HG03442 (cell line): ENCODE data around the gene DAPK1.
"Not testable (repeated sequence)": the region's sequence is repeated elsewhere in the genome, so short reads cannot be mapped to it uniquely, and the experiment has no call there.

ENCODE experiments used
- ATAC-seq: cut with Tn5 transposase; IDR thresholded peaks from one replicate; pipeline ENCODE4 v1.9.1; 2021; ENCODE audit warnings: mild to moderate bottlenecking, moderate library complexity; ENCODE audit not compliant: unreplicated experiment

The DAPK1 gene

DNA sequence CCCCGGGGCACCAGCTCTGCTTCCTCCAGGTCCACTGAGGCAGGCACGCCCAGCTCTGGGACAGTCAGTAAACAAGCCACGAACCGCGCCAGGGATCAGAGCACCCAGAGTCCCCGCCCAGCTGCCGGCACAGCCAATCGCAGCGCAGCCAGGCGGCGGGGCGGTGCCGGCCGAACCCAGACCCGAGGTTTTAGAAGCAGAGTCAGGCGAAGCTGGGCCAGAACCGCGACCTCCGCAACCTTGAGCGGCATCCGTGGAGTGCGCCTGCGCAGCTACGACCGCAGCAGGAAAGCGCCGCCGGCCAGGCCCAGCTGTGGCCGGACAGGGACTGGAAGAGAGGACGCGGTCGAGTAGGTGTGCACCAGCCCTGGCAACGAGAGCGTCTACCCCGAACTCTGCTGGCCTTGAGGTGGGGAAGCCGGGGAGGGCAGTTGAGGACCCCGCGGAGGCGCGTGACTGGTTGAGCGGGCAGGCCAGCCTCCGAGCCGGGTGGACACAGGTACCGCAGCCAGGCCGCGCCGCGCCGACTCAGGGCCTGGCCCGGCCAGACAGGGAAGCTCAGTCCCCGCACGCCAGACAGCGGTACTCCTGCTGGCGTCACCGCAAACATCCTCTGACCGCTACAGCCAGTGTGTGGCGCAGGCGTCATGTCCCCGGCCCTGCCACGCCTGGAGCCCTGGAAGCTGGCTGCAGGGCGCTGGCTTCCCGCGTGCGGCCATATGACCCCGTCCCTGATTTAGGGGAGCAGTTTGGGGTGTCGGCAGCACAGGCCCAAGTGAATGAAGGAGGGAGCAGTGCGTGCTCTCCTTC lies 228.4 kb downstream of the DAPK1 start, which contains the start of gene CTSL:
CTSL (plus strand) TSS at position 220 of the 810 bp plus-strand sequence. CDS start 1,485 bp downstream, outside the sequence.
- ATAC-seq, result no peak

DNA sequence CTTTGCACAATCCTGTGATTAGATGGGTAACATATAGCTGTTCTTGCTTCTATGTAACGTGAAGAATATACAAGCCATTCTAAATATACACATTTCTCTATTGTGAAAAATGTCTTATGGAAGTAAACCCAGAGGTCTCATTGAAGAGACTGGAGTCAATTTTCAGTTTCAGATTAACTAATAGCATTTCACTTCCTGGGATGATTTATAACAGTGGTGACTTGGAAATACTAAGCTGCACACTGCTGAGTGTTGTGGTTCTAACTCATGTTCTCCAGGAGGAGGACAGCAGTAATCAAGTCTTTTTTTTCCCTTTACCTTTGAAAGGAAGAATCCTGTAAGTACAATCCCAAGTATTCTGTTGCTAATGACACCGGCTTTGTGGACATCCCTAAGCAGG lies 231.6 kb downstream of the DAPK1 start:
- no peak for ATAC-seq

DNA sequence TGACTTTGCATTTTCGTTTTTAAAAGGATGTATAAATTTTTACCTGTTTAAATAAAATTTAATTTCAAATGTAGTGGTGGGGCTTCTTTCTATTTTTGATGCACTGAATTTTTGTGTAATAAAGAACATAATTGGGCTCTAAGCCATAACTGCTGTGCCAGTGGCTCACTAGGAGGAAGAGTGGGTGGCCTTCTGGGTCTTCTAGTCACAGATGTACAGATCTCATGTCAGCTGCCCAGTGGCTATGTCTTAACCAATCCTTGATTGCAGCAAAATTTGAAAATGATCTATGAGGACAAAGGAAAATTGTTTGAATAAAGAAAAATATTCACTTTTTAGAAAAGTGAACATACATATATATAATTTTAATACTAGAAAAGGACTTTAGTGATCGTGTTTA lies 233.7 kb downstream of the DAPK1 start:
- no peak for ATAC-seq

DNA sequence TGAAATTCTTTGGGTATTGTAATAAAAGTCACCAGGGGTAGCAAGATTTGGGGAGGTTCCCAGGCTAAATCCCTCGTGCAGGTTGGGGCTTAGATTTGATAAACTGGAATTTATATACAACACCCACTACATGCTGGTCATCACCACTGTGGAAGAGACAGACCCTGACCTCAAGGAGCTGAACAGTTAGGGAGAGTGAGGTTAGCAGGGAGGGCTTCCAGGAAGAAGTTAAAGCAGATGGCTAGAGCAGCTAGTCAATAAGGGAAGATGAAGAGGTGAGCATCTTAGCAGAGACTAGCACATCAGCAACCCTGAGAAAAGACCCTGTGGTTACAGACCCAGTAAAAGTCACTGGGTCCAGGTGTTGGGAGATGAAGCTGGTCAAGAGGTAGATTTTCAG lies 234.7 kb downstream of the DAPK1 start:
- no peak for ATAC-seq

DNA sequence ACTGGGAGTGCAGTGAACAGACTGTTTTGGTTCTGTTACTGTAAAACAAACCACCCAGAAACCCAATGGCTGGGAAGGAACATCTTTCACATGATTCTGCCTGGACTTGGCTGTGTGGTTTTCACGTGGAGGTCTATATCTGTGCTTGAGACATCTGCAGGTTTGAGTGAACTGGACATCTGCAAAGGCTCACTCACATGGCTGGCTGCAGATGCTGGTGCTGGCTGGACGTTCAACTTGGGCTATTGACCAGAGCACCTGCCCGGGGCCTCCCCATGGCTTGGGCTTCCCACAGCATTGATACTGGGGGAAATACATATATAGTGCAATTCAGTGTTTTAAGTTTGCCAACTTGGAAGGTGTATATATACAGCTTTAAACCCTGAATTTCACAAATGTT lies 235.1 kb downstream of the DAPK1 start:
- no peak for ATAC-seq

DNA sequence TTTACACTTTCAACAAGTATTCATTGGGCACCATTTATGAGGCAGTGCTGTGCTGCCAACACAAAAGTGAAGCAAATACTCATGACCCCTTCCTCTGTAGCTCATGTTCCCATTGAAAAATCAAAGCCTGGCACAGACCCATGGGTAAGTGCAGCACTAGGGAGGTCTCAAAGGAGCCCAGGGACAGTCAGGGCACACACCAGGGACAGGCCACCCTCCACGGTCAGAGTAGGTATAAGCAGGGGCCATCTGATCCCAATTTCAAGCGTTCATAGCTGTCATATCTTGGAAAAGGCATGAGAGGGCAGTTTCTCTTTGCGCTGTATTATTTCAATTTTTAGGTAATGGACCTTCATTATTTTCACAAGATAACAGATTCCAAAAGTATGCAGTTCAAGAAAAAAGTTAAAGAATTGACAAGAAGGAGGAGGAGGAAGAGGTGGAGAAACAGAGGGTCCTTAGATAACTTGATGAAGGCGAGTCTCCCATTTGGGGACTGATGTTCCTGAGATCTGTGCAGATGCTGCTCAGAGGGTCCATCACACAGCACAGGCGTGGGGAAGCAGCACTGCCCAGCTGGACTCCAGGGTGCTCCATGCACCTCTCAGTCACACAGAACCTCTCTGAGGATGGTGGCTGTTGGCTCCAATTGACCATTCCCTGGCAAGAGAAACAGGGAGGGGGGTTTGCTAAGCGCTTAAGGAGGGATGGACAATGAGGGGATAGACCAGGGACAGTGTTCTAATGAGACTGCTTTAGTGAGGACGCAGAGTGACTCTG lies 235.8 kb downstream of the DAPK1 start:
- no peak for ATAC-seq

DNA sequence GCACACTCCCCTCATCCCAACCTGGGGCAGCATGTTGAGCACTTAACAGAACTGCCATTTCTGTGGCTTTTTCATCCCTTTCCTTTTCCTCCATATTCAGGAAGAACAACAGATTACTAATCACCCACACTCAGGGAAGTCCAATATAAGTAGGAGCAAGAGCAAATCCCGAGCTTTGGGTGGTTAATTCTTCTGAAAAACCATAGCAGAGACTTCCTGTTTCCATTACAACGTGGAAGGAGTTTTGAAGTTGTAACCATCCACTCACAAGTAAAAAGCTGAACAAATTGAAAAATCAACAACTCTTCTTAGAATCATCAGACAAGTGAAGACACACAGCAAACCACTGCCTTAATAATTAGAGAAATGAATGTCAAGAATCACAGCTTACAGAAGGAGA lies 236.4 kb downstream of the DAPK1 start:
- ATAC-seq, result no peak

DNA sequence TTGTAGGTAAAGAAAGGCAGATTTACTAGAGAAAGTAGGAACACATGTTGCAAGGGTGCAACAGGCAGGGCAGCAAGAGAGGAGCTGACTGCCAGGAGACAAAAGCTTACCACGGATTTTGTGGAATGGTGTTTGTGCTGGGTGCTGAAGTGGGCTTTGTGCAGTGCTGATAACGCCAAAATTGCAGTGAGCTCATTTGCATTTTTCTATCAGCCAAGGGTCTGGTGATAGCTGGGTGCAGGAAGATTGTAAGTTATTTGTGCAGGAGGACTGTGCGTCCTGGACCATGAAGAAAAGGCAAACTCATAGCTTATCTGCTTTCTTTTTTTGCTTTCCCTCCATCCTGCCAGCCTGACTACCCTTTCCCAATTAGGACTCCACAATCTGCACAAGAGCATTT lies 241.9 kb downstream of the DAPK1 start:
- ATAC-seq, result no peak

DNA sequence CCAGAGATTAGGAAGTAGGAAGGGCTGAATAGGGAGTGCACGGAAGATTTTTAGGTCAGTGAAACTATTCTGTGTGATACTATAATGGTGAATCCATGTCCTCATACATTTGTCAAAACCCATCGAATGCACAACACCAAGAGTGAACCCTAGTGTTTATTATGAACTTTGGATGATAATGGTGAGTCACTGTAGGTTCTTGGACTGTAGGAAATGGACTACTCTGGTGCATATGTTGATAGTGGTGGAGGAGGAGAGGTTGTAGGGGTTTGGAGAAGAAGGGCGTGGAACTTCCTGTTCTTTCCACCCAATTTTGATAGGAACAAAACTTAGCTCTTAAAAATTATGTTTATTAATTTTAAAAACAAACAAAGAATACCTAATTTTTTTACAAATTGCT lies 242.5 kb downstream of the DAPK1 start:
- no peak for ATAC-seq

DNA sequence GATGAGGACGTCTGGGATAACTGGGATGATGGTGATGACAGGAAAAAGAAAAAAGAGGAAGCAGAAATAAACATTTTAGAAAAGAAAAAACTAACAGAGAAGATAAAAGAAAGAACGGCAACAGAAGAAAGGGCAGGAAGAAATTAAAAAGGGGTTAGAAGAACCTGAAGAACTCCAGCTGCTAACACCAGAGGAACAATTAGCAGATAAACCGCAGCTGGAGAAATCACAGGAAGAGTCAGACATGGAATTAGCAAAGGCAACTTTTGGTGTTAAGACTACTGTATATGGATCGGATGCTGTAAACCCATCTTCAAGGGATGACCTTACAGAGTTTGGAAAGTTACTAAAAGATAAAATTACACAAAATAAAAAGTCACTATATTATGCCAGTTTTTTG lies 243.7 kb downstream of the DAPK1 start:
- no peak for ATAC-seq

DNA sequence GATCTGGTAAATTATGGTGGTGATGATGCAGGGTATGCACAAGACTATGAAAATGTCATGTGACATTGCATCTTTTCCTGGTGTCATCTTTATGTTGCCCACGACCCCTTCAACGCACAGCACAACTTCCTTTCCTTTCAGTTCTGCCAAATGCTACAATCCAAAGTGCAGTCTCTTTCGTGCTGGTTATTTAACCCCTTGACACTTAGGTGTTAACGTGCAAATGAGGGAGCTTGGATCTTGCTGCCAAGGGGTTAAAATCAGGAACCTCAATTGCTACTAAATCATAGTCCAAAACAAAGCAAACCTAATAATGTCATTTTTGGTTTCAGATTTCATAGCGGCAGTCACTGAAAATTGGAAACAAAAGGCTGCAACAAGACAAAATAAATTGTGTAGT lies 244.2 kb downstream of the DAPK1 start:
- no peak for ATAC-seq

DNA sequence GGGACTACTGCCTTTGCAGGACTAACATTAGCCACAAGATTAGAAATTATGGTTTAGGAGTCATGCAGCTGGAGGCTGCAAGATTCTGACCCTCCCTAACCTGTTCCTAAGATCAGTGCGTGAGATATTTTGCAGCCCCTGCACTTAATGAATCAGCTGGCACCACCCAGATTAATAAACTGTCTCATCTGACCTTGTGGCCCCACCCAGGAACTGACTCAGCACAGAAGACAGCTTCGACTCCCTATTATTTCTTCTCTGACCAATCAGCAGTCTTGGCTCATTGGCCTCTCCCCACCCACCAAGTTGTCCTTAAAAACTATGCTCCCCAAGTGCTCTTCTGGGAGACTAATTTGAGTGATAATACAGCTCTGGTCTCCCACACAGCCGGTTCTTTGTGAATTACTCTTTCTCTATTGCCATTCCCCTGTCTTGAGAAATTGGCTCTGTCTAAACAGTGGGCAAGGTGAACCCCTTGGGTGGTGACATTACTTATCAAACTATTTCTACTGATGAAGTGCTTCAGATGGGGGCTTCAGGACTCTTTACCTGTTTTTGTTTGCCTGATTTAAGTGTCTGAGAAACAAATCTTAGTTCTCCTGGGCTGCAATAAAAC lies 245.3 kb downstream of the DAPK1 start:
- ATAC-seq, result no peak

DNA sequence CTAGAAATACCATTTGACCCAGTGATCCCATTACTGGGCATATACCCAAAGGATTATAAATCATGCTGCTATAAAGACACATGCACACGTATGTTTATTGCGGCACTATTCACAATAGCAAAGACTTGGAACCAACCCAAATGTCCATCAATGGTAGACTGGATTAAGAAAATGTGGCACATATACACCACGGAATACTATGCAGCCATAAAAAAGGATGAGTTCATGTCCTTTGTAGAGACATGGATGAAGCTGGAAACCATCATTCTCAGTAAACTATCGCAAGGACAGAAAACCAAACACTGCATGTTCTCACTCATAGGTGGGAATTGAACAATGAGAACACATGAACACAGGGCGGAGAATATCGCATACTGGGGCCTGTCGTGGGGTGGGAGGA lies 246.6 kb downstream of the DAPK1 start:
- ATAC-seq, result not testable (repeated sequence)

DNA sequence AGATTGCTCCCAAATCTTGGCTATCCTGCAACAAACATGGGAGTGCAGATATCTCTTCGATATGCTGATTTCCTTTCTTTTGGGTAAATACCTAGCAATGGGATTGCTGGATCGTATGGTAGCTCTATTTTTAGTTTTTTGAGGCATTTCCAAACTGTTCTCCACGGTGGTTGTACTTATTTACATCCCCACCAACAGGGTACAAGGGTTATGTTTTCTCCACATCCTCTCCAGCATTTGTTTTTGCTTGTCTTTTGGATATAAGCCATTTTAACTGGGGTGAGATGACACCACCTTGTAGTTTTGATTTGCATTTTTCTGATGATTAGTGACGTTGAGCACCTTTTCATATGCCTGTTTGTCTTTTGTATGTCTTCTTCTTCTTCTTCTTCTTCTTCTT lies 248.5 kb downstream of the DAPK1 start:
- no peak for ATAC-seq

DNA sequence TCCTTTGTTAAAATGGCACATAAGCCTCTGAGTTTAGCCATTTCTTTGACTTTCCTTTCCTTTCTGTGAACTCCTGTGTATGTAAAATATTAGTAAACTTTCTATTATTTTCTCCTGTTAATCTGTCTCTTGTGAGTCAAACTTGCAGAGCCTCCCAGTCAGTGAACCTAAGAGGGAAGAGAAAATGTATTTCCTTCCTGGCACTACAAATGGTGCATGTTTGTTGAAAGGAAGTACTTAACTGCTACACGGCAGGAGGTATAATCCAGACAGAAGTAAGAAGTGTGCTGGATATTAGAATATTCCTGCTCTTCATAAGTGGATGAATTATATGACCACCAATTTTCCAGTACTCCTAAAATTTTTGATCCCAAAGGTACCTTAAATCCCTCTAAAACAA lies 251.2 kb downstream of the DAPK1 start:
- no peak for ATAC-seq

DNA sequence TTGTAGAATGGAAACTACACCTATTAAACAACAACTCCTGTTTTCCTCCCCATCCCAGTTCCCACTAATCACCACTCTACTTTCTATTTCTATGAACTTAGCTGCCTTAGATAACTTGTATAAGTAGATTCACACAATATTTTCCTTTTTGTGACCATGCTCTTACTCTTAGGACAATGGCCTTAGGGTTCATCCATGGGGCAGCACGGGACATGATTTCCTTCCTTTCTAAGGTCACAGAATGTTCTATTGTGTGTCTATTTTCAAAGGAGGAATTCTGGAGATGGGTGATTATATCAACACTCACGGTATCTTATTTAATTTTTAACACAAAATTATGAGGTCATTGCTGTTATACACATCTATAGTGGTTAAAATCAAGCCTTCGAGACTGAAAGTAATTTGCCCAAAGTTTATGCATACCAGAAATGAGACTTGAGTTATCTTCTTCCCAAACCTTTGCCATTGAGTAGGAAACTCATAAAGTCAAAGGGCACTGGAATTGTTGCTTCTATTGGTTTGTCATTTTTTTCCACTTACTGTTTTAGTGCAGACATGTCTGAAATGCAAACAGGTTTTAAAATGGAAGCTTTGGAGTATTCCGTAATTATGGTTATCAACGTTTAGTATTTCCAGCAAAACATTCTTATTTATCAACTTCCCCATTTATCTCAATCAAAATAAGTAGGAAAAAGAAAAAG lies 251.8 kb downstream of the DAPK1 start:
- ATAC-seq, result no peak

DNA sequence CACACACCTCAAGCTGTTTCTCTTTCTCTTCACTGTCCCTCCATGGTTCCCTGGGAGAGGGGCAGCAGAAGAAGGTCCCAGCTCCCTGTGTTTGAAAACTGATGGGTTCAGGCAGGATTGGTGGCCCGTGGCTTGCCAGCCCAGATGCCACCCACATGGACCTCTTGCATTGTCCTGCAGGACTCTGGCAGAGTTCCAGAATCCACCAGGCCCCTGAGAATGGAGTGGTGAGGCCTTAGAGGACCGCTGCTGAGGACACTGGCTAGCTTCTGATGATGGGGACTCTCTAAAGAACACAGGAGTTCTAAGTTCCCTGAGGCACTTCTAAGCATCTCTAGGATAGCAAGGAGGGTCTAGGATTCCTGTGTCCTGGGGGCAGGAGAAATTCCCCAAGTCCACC lies 253.1 kb downstream of the DAPK1 start:
- no peak for ATAC-seq

DNA sequence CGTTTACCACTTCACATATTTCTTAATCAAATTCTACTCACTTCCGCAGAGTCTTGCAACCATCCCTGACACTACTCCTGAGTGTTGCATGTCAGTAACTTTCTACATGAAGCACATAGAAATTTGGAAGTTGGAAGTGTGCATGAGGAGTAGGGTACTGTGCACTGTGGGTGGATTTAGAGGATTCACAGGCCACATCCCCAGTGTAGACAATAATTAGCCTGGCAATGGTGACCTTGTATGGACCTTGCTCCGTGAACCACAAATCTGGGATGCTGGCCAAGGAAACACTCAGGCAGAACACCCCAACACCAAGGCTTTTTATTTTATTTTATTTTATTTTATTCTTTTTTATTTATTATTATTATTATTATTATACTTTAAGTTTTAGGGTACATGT lies 253.8 kb downstream of the DAPK1 start:
- no peak for ATAC-seq

DNA sequence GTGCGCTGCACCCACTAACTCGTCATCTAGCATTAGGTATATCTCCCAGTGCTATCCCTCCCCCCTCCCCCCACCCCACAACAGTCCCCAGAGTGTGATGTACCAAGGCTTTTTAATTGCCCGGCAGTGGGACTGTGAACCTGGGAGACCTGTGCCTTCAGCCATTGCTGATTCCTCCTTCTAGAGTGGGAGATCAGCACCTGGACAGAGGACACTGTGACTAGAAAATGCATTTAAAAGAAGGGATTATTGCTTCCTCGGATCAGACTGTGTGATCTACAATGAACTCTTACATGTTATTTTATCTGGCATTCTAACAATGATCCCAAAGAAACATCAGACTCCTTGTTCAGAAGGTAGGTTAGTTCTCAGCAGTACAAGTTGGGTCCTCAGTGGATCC lies 254.2 kb downstream of the DAPK1 start:
- no peak for ATAC-seq

DNA sequence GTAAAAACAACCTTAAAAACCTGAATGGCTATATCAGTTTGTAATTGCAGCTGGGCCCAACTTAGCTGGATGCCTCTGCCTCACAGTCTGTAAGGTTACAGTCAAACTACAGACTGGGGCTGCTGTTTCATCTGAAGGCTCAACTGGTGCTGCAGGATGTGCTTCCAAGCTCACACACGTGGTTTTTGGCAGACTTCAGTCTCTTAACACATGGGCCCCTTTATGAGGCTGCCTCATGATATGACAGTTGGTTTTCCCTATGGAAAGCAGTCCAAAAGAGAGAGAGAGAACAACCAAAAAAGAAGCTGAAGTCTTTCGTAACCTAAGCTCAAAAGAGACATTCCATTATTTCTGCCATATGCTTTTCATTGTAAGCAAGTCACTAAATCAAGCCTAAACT lies 255.6 kb downstream of the DAPK1 start:
- no peak for ATAC-seq
